GM12878 (cell line): ENCODE data around the gene SLC12A1. TPM values are rescaled to one million over a fixed set of nuclear protein-coding genes. Genes with fewer than 3 reads are reported as not detected.

ENCODE experiments used
- ATAC-seq: fragments of 200-7000 bp; cut with Tn5 transposase; 3 replicates; pipeline ENCODE4 v1.9.1; 2020; ENCODE audit warnings: mild to moderate bottlenecking, moderate library complexity
- BruUV-seq: library from RNA; stranded (reverse); fragments of 400-500 nt; replicated peaks from 2 replicates; lab custom pipeline; 2021; lab: Mats Ljungman, UMichigan
- CTCF ChIA-PET: fragments of 300-600 bp; sonication (Branson Sonifier 250); formaldehyde crosslinking; extraction: SDS; loops from one replicate; lab custom pipeline; 2021; ENCODE audit warnings: inconsistent platforms; lab: Yijun Ruan, JAX
- POLR2A ChIA-PET: fragments of 350-600 bp; formaldehyde crosslinking; extraction: SDS; loops from one replicate; lab custom pipeline; 2021; ENCODE audit warnings: inconsistent platforms; lab: Charles Lee
- RAD21 ChIA-PET: fragments of 300-600 bp; sonication (Branson Sonifier 250); formaldehyde crosslinking; loops from one replicate; lab custom pipeline; 2023; ENCODE audit warnings: antibody characterized with exemption; ENCODE audit not compliant: unreplicated experiment; lab: Charles Lee
- SMC1A ChIA-PET: fragments of 300-600 bp; sonication (Branson Sonifier 250); formaldehyde crosslinking; loops from one replicate; lab custom pipeline; 2023; ENCODE audit not compliant: unreplicated experiment, uncharacterized antibody; lab: Charles Lee
- DNase-seq: peaks from one replicate; pipeline ENCODE4 v3.0.0-alpha.2; 2011; ENCODE audit warnings: low read depth, low spot score
- FAIRE-seq: peaks from 3 replicates; lab custom pipeline; 2011; peaks lifted over from hg19 to GRCh38; lab: Jason Lieb, UNC
- H2AFZ ChIP-seq: 2 replicates; pipeline ENCODE4 v1.6.0; 2011; ENCODE audit warnings: low read depth, low read length, control low read depth; ENCODE audit not compliant: control insufficient read depth
- H3K27ac ChIP-seq: 2 replicates; pipeline ENCODE4 v1.5.1; 2011; ENCODE audit warnings: control low read depth; ENCODE audit not compliant: control insufficient read depth, insufficient read depth
- H3K27me3 ChIP-seq, 2 experiments: replicated peaks in 1 of 2; 2 replicates each; pipeline versions ENCODE4 v1.6.0 to v1.6.1; 2011; ENCODE audit warnings: low read length in 1 of 2; ENCODE audit not compliant: control insufficient read depth in 2 of 2, insufficient read depth in 2 of 2
- H3K36me3 ChIP-seq, 2 experiments: 2 replicates each; pipeline ENCODE4 v1.5.1; 2011; ENCODE audit warnings: low read length in 1 of 2; ENCODE audit not compliant: control insufficient read depth in 2 of 2, insufficient read depth in 2 of 2
- H3K4me1 ChIP-seq: 2 replicates; pipeline ENCODE4 v1.6.1; 2011; ENCODE audit warnings: mild to moderate bottlenecking, low read length, moderate library complexity, mixed read lengths; ENCODE audit not compliant: control insufficient read depth, insufficient read depth
- H3K4me2 ChIP-seq: 2 replicates; pipeline ENCODE4 v1.6.0; 2011; ENCODE audit warnings: control low read depth; ENCODE audit not compliant: control insufficient read depth, insufficient read depth
- H3K4me3 ChIP-seq: fragments of 200-600 bp; sonication (generic); 2 replicates; pipeline ENCODE4 v1.5.1; 2016
- H3K79me2 ChIP-seq: 2 replicates; pipeline ENCODE4 v1.6.0; 2011; ENCODE audit warnings: low read length; ENCODE audit not compliant: control insufficient read depth, insufficient read depth
- H3K9ac ChIP-seq: 2 replicates; pipeline ENCODE4 v1.8.0; 2011; ENCODE audit warnings: low read length, control low read depth, mixed read lengths; ENCODE audit not compliant: control insufficient read depth, insufficient read depth
- H3K9me3 ChIP-seq: replicated peaks from 3 replicates; pipeline ENCODE4 v1.5.1; 2011; ENCODE audit warnings: mild to moderate bottlenecking, low read length; ENCODE audit not compliant: control insufficient read depth, insufficient read depth
- H4K20me1 ChIP-seq: 2 replicates; pipeline ENCODE4 v1.6.0; 2011; ENCODE audit not compliant: control insufficient read depth, insufficient read depth
- ASH2L ChIP-seq: fragments of 300-600, 200-600 bp; sonication (generic); IDR thresholded peaks from 2 replicates; pipeline ENCODE4 v1.6.1; 2017; ENCODE audit warnings: low read depth, mild to moderate bottlenecking, borderline replicate concordance
- ATF2 ChIP-seq: IDR thresholded peaks from 2 replicates; pipeline ENCODE4 v1.6.1; 2012; ENCODE audit warnings: low read length, inconsistent platforms
- CEBPB ChIP-seq, 2 experiments: fragments of 150-350 bp in 1 of 2; IDR thresholded peaks; 2 replicates each; pipeline ENCODE4 v1.6.1; 2012 to 2014; ENCODE audit warnings: low read depth in 2 of 2, low read length in 2 of 2, borderline replicate concordance in 1 of 2, inconsistent platforms in 1 of 2
- EED ChIP-seq: sonication (generic); IDR thresholded peaks from 2 replicates; pipeline ENCODE4 v1.6.1; 2016; ENCODE audit warnings: antibody characterized with exemption, low read depth
- EGR1 ChIP-seq, 2 experiments: IDR thresholded peaks; 1 replicate in 1 of 2; 2 replicates in 1 of 2; pipeline ENCODE4 v1.6.1; 2011 to 2012; ENCODE audit warnings: low read depth in 2 of 2, low read length in 2 of 2, borderline replicate concordance in 1 of 2, mild to moderate bottlenecking in 1 of 2, moderate library complexity in 1 of 2
- IRF3 ChIP-seq: fragments of 450-650 bp; IDR thresholded peaks from 2 replicates; pipeline ENCODE4 v1.6.1; 2014; ENCODE audit warnings: mild to moderate bottlenecking
- MAX ChIP-seq: IDR thresholded peaks from 2 replicates; pipeline ENCODE4 v1.6.1; 2012; ENCODE audit warnings: low read depth, low read length, improper control_type of control experiment
- MEF2A ChIP-seq: IDR thresholded peaks from 2 replicates; pipeline ENCODE4 v1.6.1; 2011; ENCODE audit warnings: low read depth, mild to moderate bottlenecking, low read length, moderate library complexity; ENCODE audit not compliant: insufficient read depth
- POLR2AphosphoS5 ChIP-seq: IDR thresholded peaks from 2 replicates; pipeline ENCODE4 v1.6.1; 2011; ENCODE audit warnings: mild to moderate bottlenecking, low read length, inconsistent platforms
- ZBTB11 ChIP-seq: fragments of 450-650 bp; formaldehyde crosslinking; IDR thresholded peaks from 2 replicates; pipeline ENCODE4 v1.5.0; 2022; ENCODE audit warnings: mild to moderate bottlenecking, missing genetic modification characterization
- ZBTB4 ChIP-seq: fragments of 450-650 bp; formaldehyde crosslinking; IDR thresholded peaks from 2 replicates; pipeline ENCODE4 v1.4.0; 2022; ENCODE audit warnings: mild to moderate bottlenecking, moderate library complexity
- WGBS: methylation state at CpG from one replicate; pipeline ENCODE4 v1.1.6; 2016; ENCODE audit warnings: low lambda C conversion rate; ENCODE audit not compliant: insufficient replicate concordance, insufficient coverage; ENCODE audit errors: missing lambda C conversion rate; 5-methylcytosine and 5-hydroxymethylcytosine counted together
- in situ Hi-C: fragments of 300-500 bp; cut with MboI; formaldehyde crosslinking; loops from 9 replicates; pipeline ENCODE4 v1.14.3; 2018; ENCODE audit warnings: mixed read lengths
- intact Hi-C: fragments of 100-400 bp; cut with micrococcal nuclease; formaldehyde crosslinking; loops from one replicate; pipeline ENCODE4 v1.14.2; 2022; ENCODE audit not compliant: unreplicated experiment
- polyA plus RNA-seq, 11 experiments: library from polyadenylated mRNA; depleted of rRNA in 4 of 11; unstranded in 6 of 11; stranded (reverse) in 5 of 11; fragments of >200 nt; fragmentation: Nextera tagmentation in 4 of 11; fragmentation: Illumina TruSeq in 1 of 11; extraction: Ambion mirVana in 4 of 11; extraction: Trizol in 1 of 11; gene quantifications; 1 replicate in 1 of 11; 2 replicates in 10 of 11; pipeline versions ENCODE4 v1.2.1 to v1.2.3, GENCODE V29; 2011 to 2016; ENCODE audit warnings: inconsistent platforms in 2 of 11, missing spikeins in 2 of 11, low read depth in 1 of 11
- total RNA-seq, 4 experiments: library from RNA; depleted of rRNA in 3 of 4; stranded (reverse); fragments of >200 nt in 3 of 4; fragmentation: Illumina TruSeq in 1 of 4; extraction: Trizol in 1 of 4; gene quantifications; 2 replicates each; pipeline versions ENCODE4 v1.2.1 to v1.2.3, GENCODE V29; 2013 to 2021

Gene SLC12A1
- total and polyA plus RNA-seq, 10 of the 15 experiments (the other 5 are each of a cell fraction or from before 2014, with no cell fraction given), result under 0.01 TPM; not detected in 9

GRCh38 chr15:48281674-48282073 lies 75.6 kb downstream of the SLC12A1 start:
- intact Hi-C loops, result no loop called here
- CTCF ChIA-PET, result no interaction called here
- RAD21 ChIA-PET, result no interaction called here
- FAIRE-seq (no peak), ATAC-seq (no peak), DNase-seq (no peak)
- no peak for TF ChIP-seq MEF2A
- TF ChIP-seq ZBTB11 (CRISPR knock-in tag), result no peak
- TF ChIP-seq ASH2L, result no peak
- TF ChIP-seq ATF2, result no peak
- TF ChIP-seq EED, result no peak
- TF ChIP-seq ZBTB4 (CRISPR knock-in tag), result no peak
- TF ChIP-seq POLR2AphosphoS5, result no peak
- TF ChIP-seq IRF3, result no peak
- TF ChIP-seq CEBPB (IDR thresholded peaks at IDR 0.05; ENCODE audit: borderline replicate concordance in 1 of 2, low read depth in 2 of 2, low read length in 2 of 2), result no peak
- no peak for TF ChIP-seq MAX
- no peak for TF ChIP-seq EGR1 (IDR thresholded peaks at IDR 0.05; ENCODE audit: borderline replicate concordance in 1 of 2, low read depth in 2 of 2, low read length in 2 of 2)
- SMC1A ChIA-PET, result no interaction called here
- no peaks in the 10 kb centered on the region for H3K79me2 ChIP-seq
- BruUV-seq, result no TSS peak
- peaks cover 0 to 2% of the 10 kb centered on the region in 2 experiments; a peak in 1 of 4 replicates for H3K27me3 ChIP-seq
- H3K4me2 ChIP-seq, result no peak overlapping the region
- in situ Hi-C loops, result loop anchor here (10.0 kb wide), 1 partner anchor 1087 kb away; no protein-coding TSS in a partner anchor
- H2AFZ ChIP-seq, result no peak overlapping the region
- POLR2A ChIA-PET, result no interaction called here
- H3K36me3 ChIP-seq, result no peaks in the 10 kb centered on the region
- no peaks in the 10 kb centered on the region for H3K4me1 ChIP-seq
- H3K9ac ChIP-seq, result no peak overlapping the region
- H3K9me3 ChIP-seq, result no peaks in the 10 kb centered on the region
- H3K27ac ChIP-seq, result no peak overlapping the region
- 28% methylated on average over 4 of the region's 4 CpGs for WGBS
- no peaks in the 10 kb centered on the region for H4K20me1 ChIP-seq
- H3K4me3 ChIP-seq, result no peak overlapping the region
